ENCODE measurements around the gene TMEM178A. TPM values are rescaled to one million over a fixed set of nuclear protein-coding genes. Genes with fewer than 3 reads are reported as not detected.

TMEM178A gene
- total RNA-seq, 1 experiment from 2014 or later: 7.5 TPM

- H3K27me3 ChIP-seq (ENCODE audit: insufficient read depth, low read length): no peaks in the 10 kb centered on the region
- no peak overlapping the region for H4K5ac ChIP-seq (ENCODE audit: insufficient read length, low read depth, low read length)
- Mint-ChIP-seq H3K4me1 (peaks cover 10 to 14% of the 10 kb centered on the region in 2 experiments), H3K27me3 (ENCODE audit: low read depth) (no peaks in the 10 kb centered on the region), H3K4me3 (no peak overlapping the region), H3K9me3 (peaks cover 17 to 19% of the 10 kb centered on the region in 2 experiments), H3K27ac (no peak overlapping the region), H3K36me3 (ENCODE audit: insufficient read depth in 1 of 3, low read depth in 3 of 3) (peaks cover 13 to 28% (median 21%) of the 10 kb centered on the region in 3 experiments)
- H3K27ac ChIP-seq (ENCODE audit: insufficient read length, low read depth, low read length): no peak overlapping the region
- H2BK120ac ChIP-seq (ENCODE audit: low read depth, low read length, poor library complexity, severe bottlenecking): no peak overlapping the region
- no CpG with 5 or more reads among the region's 7 CpGs for WGBS (ENCODE audit: extremely low coverage, insufficient read length, low lambda C conversion rate)
- no peak overlapping the region for H2AFZ ChIP-seq (ENCODE audit: low read length)
- no peak for DNase-seq
- H3K4me1 ChIP-seq (ENCODE audit: insufficient read depth, low read length): peaks cover 5% of the 10 kb centered on the region; the same call in 1 of the 2 replicates
- no peak overlapping the region for H4K91ac ChIP-seq (ENCODE audit: insufficient read length, low read depth, low read length)
- no peak overlapping the region for H3K9ac ChIP-seq (ENCODE audit: extremely low read depth, insufficient read length, low read length)
- no peak overlapping the region for H3T11ph ChIP-seq (ENCODE audit: low read length)
- H3K14ac ChIP-seq (ENCODE audit: insufficient read depth, low read length): no peak overlapping the region
- no peak overlapping the region for H2BK15ac ChIP-seq (ENCODE audit: low read depth, low read length)
- H2BK5ac ChIP-seq (ENCODE audit: insufficient read length, low read length): no peak overlapping the region
- H3K9me3 ChIP-seq (ENCODE audit: control insufficient read depth, low read depth, low read length): no peaks in the 10 kb centered on the region
- H3K23ac ChIP-seq (ENCODE audit: insufficient read length, low read depth, low read length): no peak overlapping the region
- no peak overlapping the region for H3K18ac ChIP-seq (ENCODE audit: insufficient read length, low read depth, low read length)
- H3K23me2 ChIP-seq (ENCODE audit: insufficient read length, low read depth, low read length, poor library complexity, severe bottlenecking): no peaks in the 10 kb centered on the region
- H2BK12ac ChIP-seq (ENCODE audit: insufficient read length, low read depth, low read length): no peak overlapping the region
- no peak overlapping the region for H3K4me2 ChIP-seq (ENCODE audit: insufficient read depth, insufficient read length, low read length)
- H4K8ac ChIP-seq (replicated peaks; ENCODE audit: insufficient read length, low read depth, low read length): no peak overlapping the region
- no peak for TF ChIP-seq CTCF (conservative IDR thresholded peaks at IDR 0.05)
- no peak overlapping the region for H3K4ac ChIP-seq (ENCODE audit: low read depth, low read length)
- no peaks in the 10 kb centered on the region for H3K79me1 ChIP-seq (ENCODE audit: insufficient read depth, low read depth, low read length, poor library complexity, severe bottlenecking)
- no peaks in the 10 kb centered on the region for H4K20me1 ChIP-seq (ENCODE audit: control insufficient read depth, insufficient read depth, insufficient read length)
- no peak overlapping the region for H3K56ac ChIP-seq (ENCODE audit: insufficient read length, low read depth, low read length)
- H2AK5ac ChIP-seq (ENCODE audit: insufficient read length, low read length): no peak overlapping the region
- no peak overlapping the region for H2BK20ac ChIP-seq (ENCODE audit: low read depth, low read length, poor library complexity, severe bottlenecking)
- H3K79me2 ChIP-seq (ENCODE audit: insufficient read depth, low read length): peaks cover 3% of the 10 kb centered on the region; the same call in 1 of the 2 replicates
Measured at GRCh38 chr2:39676342-39676741, 10.6 kb downstream of the TMEM178A start.

Data from H9 (cell line).